ENCODE measurements around the gene P2RX1.

GRCh38 chr17:3926860-3927627, 10.8 kb upstream of the P2RX1 start:
- TF ChIP-seq CTCF (IDR thresholded peaks at IDR 0.05) (no peak), EZH2 (IDR thresholded peaks at IDR 0.05; ENCODE audit: borderline replicate concordance, insufficient read depth, low read depth, low read length, poor library complexity, severe bottlenecking) (no peak)
